SKM-1 treated with dmso at 0.1 percent for 144 hours (cell line): ENCODE data around the gene PHTF1.
"Not testable (repeated sequence)": the region's sequence is repeated elsewhere in the genome, so short reads cannot be mapped to it uniquely, and the experiment has no call there.

ENCODE experiments used
- DNase-seq: peaks from one replicate; lab custom pipeline; 2025; ENCODE audit not compliant: unreplicated experiment; lab: John Stamatoyannopoulos, UW

The PHTF1 gene

DNA sequence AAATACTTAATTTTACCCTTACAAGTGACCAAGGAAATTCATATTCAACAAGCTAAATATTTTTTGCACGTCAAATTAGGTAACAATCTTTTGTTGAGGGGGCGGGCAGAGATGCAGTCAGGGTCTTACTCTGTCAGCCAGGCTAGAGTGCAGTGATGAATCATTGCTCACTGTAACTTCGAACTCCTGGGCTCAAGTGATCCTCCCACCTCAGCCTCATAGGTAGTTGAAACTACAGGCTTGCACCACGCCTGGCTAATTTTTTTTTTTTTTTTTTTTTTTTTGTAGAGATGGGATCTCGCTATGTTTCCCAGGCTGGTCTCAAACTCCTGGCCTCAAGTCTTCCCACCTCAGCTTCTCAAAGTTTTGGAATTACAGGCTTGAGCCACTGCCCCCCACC, 26.5 kb downstream of the PHTF1 start:
- DNase-seq, result no peak

DNA sequence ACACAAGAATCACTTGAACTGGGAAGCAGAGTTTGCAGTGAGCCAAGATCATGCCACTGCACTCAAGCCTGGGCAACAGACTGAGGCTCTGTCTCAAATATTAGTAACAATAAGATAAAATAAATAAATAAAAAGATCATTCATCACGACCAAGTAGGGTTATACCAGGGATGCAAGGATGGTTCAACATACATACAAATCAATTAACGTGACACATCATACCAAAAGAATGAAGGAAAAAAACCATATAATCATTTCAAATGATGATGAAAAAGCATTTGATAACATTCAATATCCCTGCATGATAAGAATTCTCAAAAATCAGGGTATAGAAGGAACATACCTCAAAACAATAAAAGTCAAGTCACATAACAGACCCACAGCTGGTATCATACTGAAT, 38.3 kb downstream of the PHTF1 start:
- DNase-seq, result no peak

DNA sequence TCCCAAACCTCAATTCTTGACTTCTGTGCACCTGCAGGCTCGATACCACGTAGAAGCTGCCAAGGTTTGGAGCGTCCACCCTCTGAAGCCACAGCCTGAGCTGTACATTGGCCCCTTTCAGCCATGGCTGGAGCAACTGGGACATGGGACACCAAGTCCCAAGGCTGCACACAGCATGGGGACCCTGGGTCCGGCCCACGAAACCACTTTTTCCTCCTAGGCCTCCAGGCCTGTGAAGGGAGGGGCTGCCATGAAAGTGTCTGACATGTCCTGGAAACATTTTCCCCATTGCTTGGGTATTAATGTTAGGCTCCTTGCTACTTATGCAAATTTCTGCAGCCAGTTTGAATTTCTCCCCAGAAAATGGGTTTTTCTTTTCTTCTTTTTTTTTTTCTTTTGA, 40.7 kb downstream of the PHTF1 start:
- not testable (repeated sequence) for DNase-seq

DNA sequence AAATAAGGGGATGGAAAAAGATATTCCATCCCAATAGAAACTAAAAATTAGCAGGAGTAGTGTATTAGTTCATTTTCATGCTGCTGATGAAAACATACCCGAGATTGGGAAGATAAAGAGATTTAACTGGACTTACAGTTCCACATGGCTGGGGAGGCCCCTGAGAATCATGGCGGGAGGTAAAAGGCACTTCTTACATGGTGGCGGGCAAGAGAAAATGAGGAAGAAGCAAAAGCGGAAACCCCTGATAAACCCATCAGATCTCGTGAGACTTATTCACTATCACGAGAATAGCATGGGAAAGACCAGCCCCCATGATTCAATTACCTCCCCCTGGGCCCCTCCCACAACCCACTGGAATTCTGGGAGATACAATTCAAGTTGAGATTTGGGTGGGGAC, 41.8 kb downstream of the PHTF1 start:
- not testable (repeated sequence) for DNase-seq

DNA sequence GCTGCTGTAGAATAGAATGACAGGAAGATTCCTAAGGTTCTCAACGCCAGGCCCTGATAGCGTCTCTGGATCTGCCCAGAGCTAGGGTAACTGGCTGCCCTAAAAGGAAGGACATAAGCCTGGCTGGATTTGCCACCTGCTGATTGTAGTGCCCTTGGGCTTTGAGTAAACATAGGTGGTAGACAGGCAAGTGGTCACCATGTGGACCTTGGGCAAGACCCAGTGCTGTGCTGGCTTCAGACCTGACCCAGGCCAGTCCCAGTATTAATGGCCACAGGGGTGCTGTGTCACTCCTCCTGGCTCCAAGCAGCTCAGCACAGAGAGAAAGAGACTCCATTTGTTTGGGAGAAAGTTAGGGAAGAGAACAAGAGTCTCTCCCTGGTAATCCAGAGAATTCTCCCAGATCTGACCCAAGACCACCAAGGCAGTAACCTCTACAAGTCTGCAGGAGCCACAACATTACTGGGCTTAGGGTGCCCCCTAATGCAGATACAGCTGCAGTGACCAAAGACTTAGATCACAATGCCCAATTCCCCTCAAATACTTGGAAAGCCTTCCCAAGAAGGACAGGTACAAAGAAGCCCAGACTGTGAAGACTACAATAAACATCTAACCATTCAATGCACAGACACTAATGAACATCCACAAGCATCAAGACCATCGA, 44.5 kb downstream of the PHTF1 start:
- DNase-seq, result no peak

- no peak for DNase-seq
Measured at GRCh38 chr1:113701429-113701828, 57.9 kb downstream of the PHTF1 start.

GRCh38 chr1:113694910-113695309, 64.4 kb downstream of the PHTF1 start:
- no peak for DNase-seq

DNA sequence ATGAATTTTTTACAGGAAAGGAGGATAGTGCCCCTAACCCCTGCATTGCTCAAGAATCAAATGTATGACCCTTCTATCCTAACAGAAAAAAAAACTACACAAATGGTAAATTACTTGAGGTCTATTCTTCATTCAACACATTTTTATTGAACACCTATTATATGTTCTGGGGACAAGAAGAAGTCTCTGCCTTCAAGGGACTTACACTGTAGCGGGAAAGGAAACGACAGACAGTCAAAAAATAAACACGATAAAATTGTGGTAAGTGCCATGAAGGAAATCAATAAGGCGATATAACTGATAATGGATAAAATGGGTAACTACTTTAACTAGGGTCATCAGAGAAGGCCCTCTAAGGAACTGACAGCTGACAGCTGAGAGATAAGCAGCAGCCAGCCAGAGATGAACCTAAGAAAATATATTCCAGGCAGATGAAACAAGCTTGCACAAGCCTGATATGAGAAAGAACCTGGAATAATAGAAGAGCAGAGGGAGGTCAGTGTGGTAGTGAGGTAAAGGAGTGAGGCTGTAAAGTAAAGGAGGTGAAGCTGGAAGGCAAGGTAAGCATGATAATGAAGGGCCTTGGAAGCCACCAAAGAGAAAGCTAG, 66.4 kb downstream of the PHTF1 start:
- no peak for DNase-seq

DNA sequence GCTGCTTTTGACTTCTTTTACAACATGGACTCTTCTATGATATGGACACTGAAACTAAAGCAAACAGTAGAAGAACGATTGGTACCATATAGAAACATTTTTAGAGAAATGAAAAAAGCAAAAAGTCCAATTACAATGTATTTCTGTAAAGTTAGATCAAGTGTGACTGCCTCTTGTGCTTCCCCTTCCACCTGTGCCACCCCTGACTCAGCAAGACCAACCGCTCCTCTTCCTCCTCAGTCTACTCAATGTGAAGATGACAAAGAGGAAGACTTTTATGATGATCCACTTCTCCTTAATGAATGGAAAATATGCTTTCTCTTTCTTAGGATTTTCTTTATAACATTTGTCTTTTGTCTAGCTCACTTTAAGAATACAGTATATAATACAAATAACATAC, 66.9 kb downstream of the PHTF1 start:
- no peak for DNase-seq

GRCh38 chr1:113691184-113691583, 68.1 kb downstream of the PHTF1 start:
- DNase-seq, result no peak

- no peak for DNase-seq
Measured at GRCh38 chr1:113686891-113687618, 72.2 kb downstream of the PHTF1 start.

- no peak for DNase-seq
Measured at GRCh38 chr1:113684153-113684541, 75.1 kb downstream of the PHTF1 start.

GRCh38 chr1:113683384-113684152, 75.7 kb downstream of the PHTF1 start:
- no peak for DNase-seq

GRCh38 chr1:113681596-113682337, 77.5 kb downstream of the PHTF1 start:
- DNase-seq, result no peak

DNA sequence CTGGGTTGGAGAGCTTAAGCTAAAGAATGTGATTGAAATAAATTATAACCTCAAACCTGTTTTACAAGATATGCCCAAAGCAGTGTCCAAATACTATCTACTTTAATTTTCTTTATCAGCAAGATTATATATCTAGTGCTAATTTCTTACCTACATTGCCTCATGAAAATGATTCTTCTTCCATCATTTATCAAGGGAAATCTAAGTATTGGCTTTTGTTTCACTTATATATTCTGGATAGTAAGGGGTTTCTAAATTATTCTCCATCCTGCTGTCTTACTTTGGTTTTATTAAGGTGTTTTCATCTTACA, 81.2 kb downstream of the PHTF1 start:
- DNase-seq, result no peak

- DNase-seq, result peak; percentile 47
Measured at GRCh38 chr1:113677250-113678158, 81.8 kb downstream of the PHTF1 start.

- DNase-seq, result no peak
Measured at GRCh38 chr1:113676524-113676923, 82.8 kb downstream of the PHTF1 start.

- DNase-seq, result peak; percentile 15
Measured at GRCh38 chr1:113675302-113675701, 84.0 kb downstream of the PHTF1 start.

DNA sequence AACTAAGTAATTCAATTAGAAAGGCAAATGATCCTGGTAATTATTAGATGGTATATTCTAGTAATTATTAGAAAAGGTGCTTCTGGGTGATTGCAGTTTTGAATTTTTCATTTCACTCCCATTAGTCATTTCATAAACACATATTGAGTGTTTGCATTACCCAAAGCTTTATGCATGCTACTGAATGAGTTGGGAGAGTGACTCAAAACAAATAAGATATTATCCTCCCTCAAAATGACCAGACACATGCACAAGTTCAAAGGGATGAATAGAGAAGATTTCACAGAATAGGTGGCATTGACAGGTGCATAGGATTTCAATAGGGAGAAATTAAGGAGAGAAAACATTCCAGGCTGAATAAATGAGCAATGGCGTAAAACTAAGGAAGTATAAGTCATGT, 84.7 kb downstream of the PHTF1 start:
- no peak for DNase-seq

DNA sequence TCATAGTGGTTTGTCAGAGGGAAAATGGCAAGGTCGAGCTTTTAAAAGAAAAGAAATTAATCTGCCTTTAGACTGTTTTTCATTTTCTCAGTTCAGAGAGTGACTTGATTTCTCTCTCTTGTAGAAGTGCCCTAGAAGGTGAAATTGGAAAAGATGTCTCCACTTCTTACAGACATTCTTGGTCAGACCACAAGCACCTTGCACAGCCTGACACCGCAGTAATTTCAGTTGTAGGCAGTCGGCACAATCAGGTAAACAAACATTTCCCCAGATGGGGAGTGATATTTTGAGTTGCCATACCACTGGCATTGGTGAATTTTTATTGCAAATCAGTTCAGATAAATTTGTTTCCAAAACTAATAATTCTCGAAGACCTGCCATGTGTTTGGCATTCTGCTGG, 86.8 kb downstream of the PHTF1 start:
- no peak for DNase-seq
